ENCODE results near the gene MORC2.

The MORC2 gene

GRCh38 chr22:30978304-30978962, 9.9 kb upstream of the MORC2 start:
- Mint-ChIP-seq H3K27me3 (no peaks in the 10 kb centered on the region), H3K36me3 (ENCODE audit: low read depth) (peaks cover 36% of the 10 kb centered on the region), H3K4me1 (ENCODE audit: low read depth) (no peaks in the 10 kb centered on the region), H3K27ac (no peak overlapping the region), H3K4me3 (no peak overlapping the region), H3K9me3 (peaks cover 77% of the 10 kb centered on the region)
- intact Hi-C loops (cut with micrococcal nuclease), result no loop called here

- Mint-ChIP-seq H3K9me3 (peaks cover 34% of the 10 kb centered on the region), H3K4me1 (ENCODE audit: low read depth) (peaks cover 31% of the 10 kb centered on the region), H3K27me3 (no peaks in the 10 kb centered on the region), H3K4me3 (peak overlapping the region; percentile 85), H3K27ac (peak overlapping the region; percentile 84), H3K36me3 (ENCODE audit: low read depth) (peaks cover 85% of the 10 kb centered on the region)
- intact Hi-C loops (cut with micrococcal nuclease), result no loop called here
Measured at GRCh38 chr22:30970356-30970746, 1.8 kb upstream of the MORC2 start.

GRCh38 chr22:30969532-30970355, 1.2 kb upstream of the MORC2 start:
- Mint-ChIP-seq H3K27me3 (no peaks in the 10 kb centered on the region), H3K9me3 (peaks cover 28% of the 10 kb centered on the region), H3K36me3 (ENCODE audit: low read depth) (peaks cover 78% of the 10 kb centered on the region), H3K27ac (peak overlapping the region; percentile 84), H3K4me3 (peak overlapping the region; percentile 85), H3K4me1 (ENCODE audit: low read depth) (peaks cover 31% of the 10 kb centered on the region)
- intact Hi-C loops (cut with micrococcal nuclease), result loop anchor here (5.0 kb wide), 1 partner anchor 113 kb away; the partner anchor contains the start of gene SMTN

GRCh38 chr22:30968924-30969531, 454 bp upstream of the MORC2 start, which contains the start of gene TUG1:
Gene TUG1, plus strand, starts transcription at chr22:30969265.
- peaks cover 71% of the 10 kb centered on the region for H3K36me3 Mint-ChIP-seq (ENCODE audit: low read depth)
- peak within 1 kb of the TSS; percentile 84 for H3K27ac Mint-ChIP-seq
- peaks cover 37% of the 10 kb centered on the region for H3K4me1 Mint-ChIP-seq (ENCODE audit: low read depth)
- intact Hi-C loops (cut with micrococcal nuclease), result loop anchor here (5.0 kb wide), 1 partner anchor 113 kb away; the partner anchor contains the start of gene SMTN
- H3K9me3 Mint-ChIP-seq, result peaks cover 21% of the 10 kb centered on the region
- no peaks in the 10 kb centered on the region for H3K27me3 Mint-ChIP-seq
- H3K4me3 Mint-ChIP-seq, result peak within 1 kb of the TSS; percentile 85

- Mint-ChIP-seq H3K4me1 (ENCODE audit: low read depth) (peaks cover 9% of the 10 kb centered on the region), H3K27me3 (no peaks in the 10 kb centered on the region), H3K4me3 (no peak overlapping the region), H3K9me3 (no peaks in the 10 kb centered on the region), H3K36me3 (ENCODE audit: low read depth) (peaks cover 30% of the 10 kb centered on the region), H3K27ac (no peak overlapping the region)
- intact Hi-C loops (cut with micrococcal nuclease), result loop anchor here (5.0 kb wide), 1 partner anchor 117 kb away; the partner anchor contains the start of gene SMTN
Measured at GRCh38 chr22:30964858-30965257, 3.7 kb downstream of the MORC2 start.

GRCh38 chr22:30955153-30955552, 13.4 kb downstream of the MORC2 start:
- H3K4me3 Mint-ChIP-seq, result no peak overlapping the region
- H3K9me3 Mint-ChIP-seq, result no peaks in the 10 kb centered on the region
- no peak overlapping the region for H3K27ac Mint-ChIP-seq
- no peaks in the 10 kb centered on the region for H3K27me3 Mint-ChIP-seq
- H3K4me1 Mint-ChIP-seq (ENCODE audit: low read depth), result no peaks in the 10 kb centered on the region
- intact Hi-C loops (cut with micrococcal nuclease), result no loop called here
- peaks cover 55% of the 10 kb centered on the region for H3K36me3 Mint-ChIP-seq (ENCODE audit: low read depth)

- H3K9me3 Mint-ChIP-seq, result no peaks in the 10 kb centered on the region
- no peaks in the 10 kb centered on the region for H3K27me3 Mint-ChIP-seq
- no peak overlapping the region for H3K4me3 Mint-ChIP-seq
- no peak overlapping the region for H3K27ac Mint-ChIP-seq
- intact Hi-C loops (cut with micrococcal nuclease), result no loop called here
- no peaks in the 10 kb centered on the region for H3K4me1 Mint-ChIP-seq (ENCODE audit: low read depth)
- H3K36me3 Mint-ChIP-seq (ENCODE audit: low read depth), result peaks cover 58% of the 10 kb centered on the region
Measured at GRCh38 chr22:30953206-30953605, 15.4 kb downstream of the MORC2 start.

- H3K36me3 Mint-ChIP-seq (ENCODE audit: low read depth), result peaks cover 41% of the 10 kb centered on the region
- H3K27ac Mint-ChIP-seq, result no peak overlapping the region
- intact Hi-C loops (cut with micrococcal nuclease), result loop anchor here (5.0 kb wide), 1 partner anchor 197 kb away; no protein-coding TSS in a partner anchor
- H3K4me1 Mint-ChIP-seq (ENCODE audit: low read depth), result no peaks in the 10 kb centered on the region
- H3K9me3 Mint-ChIP-seq, result no peaks in the 10 kb centered on the region
- H3K27me3 Mint-ChIP-seq, result no peaks in the 10 kb centered on the region
- no peak overlapping the region for H3K4me3 Mint-ChIP-seq
Measured at GRCh38 chr22:30949934-30950660, 18.5 kb downstream of the MORC2 start.

- Mint-ChIP-seq H3K36me3 (ENCODE audit: low read depth) (peaks cover 29% of the 10 kb centered on the region), H3K27me3 (no peaks in the 10 kb centered on the region), H3K4me1 (ENCODE audit: low read depth) (no peaks in the 10 kb centered on the region), H3K4me3 (no peak overlapping the region), H3K9me3 (no peaks in the 10 kb centered on the region), H3K27ac (peak overlapping the region; percentile 26)
- intact Hi-C loops (cut with micrococcal nuclease), result loop anchor here (1.0 to 5.0 kb wide), 2 partner anchors 135 to 198 kb away; no protein-coding TSS in a partner anchor
Measured at GRCh38 chr22:30948930-30949342, 19.6 kb downstream of the MORC2 start.

- peaks cover 24% of the 10 kb centered on the region for H3K36me3 Mint-ChIP-seq (ENCODE audit: low read depth)
- H3K4me1 Mint-ChIP-seq (ENCODE audit: low read depth), result no peaks in the 10 kb centered on the region
- no peaks in the 10 kb centered on the region for H3K9me3 Mint-ChIP-seq
- intact Hi-C loops (cut with micrococcal nuclease), result loop anchor here (1.0 to 5.0 kb wide), 2 partner anchors 136 to 199 kb away; no protein-coding TSS in a partner anchor
- H3K4me3 Mint-ChIP-seq, result no peak overlapping the region
- H3K27ac Mint-ChIP-seq, result no peak overlapping the region
- H3K27me3 Mint-ChIP-seq, result no peaks in the 10 kb centered on the region
Measured at GRCh38 chr22:30947816-30948454, 20.6 kb downstream of the MORC2 start.

GRCh38 chr22:30947173-30947815, 21.3 kb downstream of the MORC2 start:
- Mint-ChIP-seq H3K4me1 (ENCODE audit: low read depth) (no peaks in the 10 kb centered on the region), H3K27me3 (no peaks in the 10 kb centered on the region)
- intact Hi-C loops (cut with micrococcal nuclease), result loop anchor here (5.0 kb wide), 1 partner anchor 200 kb away; no protein-coding TSS in a partner anchor

GRCh38 chr22:30946354-30946753, 22.2 kb downstream of the MORC2 start:
- intact Hi-C loops (cut with micrococcal nuclease), result loop anchor here (5.0 kb wide), 1 partner anchor 201 kb away; no protein-coding TSS in a partner anchor
- no peaks in the 10 kb centered on the region for H3K9me3 Mint-ChIP-seq
- H3K27me3 Mint-ChIP-seq, result no peaks in the 10 kb centered on the region
- H3K4me1 Mint-ChIP-seq (ENCODE audit: low read depth), result no peaks in the 10 kb centered on the region
- no peak overlapping the region for H3K4me3 Mint-ChIP-seq
- H3K27ac Mint-ChIP-seq, result no peak overlapping the region
- peaks cover 29% of the 10 kb centered on the region for H3K36me3 Mint-ChIP-seq (ENCODE audit: low read depth)

More at GRCh38 chr22:30947173-30947815, 21.3 kb downstream of the MORC2 start:
- Mint-ChIP-seq H3K9me3 (no peaks in the 10 kb centered on the region), H3K4me3 (no peak overlapping the region), H3K36me3 (ENCODE audit: low read depth) (peaks cover 22% of the 10 kb centered on the region), H3K27ac (no peak overlapping the region)
